ENCODE measurements around the gene SMARCB1.

SMARCB1 gene

DNA sequence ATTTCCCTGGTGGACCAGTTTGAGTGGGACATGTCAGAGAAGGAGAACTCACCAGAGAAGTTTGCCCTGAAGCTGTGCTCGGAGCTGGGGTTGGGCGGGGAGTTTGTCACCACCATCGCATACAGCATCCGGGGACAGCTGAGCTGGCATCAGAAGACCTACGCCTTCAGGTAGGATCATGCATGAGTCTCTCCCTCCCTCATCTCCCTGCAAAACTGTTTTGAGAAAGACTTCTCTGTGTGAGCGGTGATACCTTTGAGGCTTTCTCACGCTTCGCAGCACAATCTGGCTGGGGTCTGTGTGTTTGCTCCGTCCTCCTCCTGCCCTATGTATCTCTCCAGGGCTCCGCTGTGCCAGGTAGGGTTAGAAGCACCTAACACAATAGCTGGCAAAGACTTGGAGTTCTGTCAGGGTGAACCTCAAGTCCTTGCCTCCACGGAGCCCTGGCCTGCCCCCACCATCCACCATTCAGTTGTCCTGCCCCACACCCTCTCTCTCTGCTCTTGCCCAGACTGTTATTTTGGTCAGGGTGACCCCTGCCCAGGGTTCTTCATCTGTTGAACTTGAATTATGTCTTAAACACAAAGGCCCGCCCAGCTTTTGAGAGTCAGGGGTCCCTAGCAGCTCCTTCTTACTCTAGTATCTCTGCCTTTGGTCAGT, 38.6 kb downstream of the SMARCB1 start:
- WGBS: 94% methylated on average over 12 of the region's 12 CpGs
- H3K4me3 ChIP-seq (ENCODE audit: low read length): no peak overlapping the region
- no peak overlapping the region for H3K9ac ChIP-seq (ENCODE audit: low read depth, low read length)
- no peaks in the 10 kb centered on the region for H3K4me1 ChIP-seq (ENCODE audit: insufficient read depth, low read length)
- H3K27me3 ChIP-seq (ENCODE audit: insufficient read depth, low read length): no peaks in the 10 kb centered on the region
- no peaks in the 10 kb centered on the region for H3K9me3 ChIP-seq (ENCODE audit: insufficient read depth, low read depth, low read length)
- no peak overlapping the region for H3K27ac ChIP-seq (ENCODE audit: low read depth, low read length)
- peaks cover 90% of the 10 kb centered on the region for H3K36me3 ChIP-seq (ENCODE audit: insufficient read depth, low read length)

DNA sequence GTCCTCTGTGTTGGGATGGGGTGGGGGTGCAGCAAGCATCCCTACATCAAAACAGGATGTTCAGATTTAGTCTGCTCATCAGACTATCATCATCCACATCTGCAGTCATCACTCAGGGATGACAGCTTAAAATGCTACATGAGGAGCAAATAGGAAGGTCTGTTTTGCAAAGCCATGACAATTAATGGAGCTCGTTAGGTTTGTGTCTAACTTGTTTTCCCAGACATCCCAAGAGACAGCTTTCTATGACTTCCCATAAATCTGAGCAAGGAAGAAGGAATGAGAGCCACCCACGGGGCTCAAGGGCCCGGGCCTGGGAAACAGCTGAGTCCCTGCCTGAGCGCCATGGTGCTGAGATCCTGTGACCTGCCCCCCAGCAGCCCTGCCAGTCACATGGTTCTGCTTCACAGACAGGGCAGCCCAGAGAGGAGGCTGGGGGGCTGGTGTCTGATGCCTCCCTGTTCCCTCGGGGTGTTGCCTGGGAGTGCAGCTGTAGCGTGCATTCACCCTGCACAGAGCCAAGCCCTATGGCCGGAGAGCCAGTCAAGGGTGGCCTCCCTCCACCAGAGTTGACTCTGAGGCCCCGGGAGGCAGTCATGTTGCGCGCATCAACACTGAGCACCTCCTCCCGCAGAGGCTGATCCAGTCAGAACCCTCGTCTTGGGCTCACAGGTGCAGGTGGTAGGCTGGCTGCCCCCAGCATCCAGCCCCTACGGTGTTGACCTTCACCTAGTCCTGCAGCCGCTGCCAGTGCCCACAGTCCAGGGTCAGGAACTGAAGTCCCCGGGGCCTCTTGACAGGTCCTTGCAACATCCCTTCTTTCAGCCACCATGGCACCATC, 40.0 kb downstream of the SMARCB1 start:
- Histone ChIP-seq H3K27ac (ENCODE audit: low read depth, low read length) (no peak overlapping the region), H3K27me3 (ENCODE audit: insufficient read depth, low read length) (no peaks in the 10 kb centered on the region), H3K4me3 (ENCODE audit: low read length) (no peak overlapping the region), H3K9me3 (ENCODE audit: insufficient read depth, low read depth, low read length) (no peaks in the 10 kb centered on the region), H3K36me3 (ENCODE audit: insufficient read depth, low read length) (peaks cover 87% of the 10 kb centered on the region), H3K4me1 (ENCODE audit: insufficient read depth, low read length) (no peaks in the 10 kb centered on the region), H3K9ac (ENCODE audit: low read depth, low read length) (no peak overlapping the region)
- 91% methylated on average over 15 of the region's 15 CpGs for WGBS

DNA sequence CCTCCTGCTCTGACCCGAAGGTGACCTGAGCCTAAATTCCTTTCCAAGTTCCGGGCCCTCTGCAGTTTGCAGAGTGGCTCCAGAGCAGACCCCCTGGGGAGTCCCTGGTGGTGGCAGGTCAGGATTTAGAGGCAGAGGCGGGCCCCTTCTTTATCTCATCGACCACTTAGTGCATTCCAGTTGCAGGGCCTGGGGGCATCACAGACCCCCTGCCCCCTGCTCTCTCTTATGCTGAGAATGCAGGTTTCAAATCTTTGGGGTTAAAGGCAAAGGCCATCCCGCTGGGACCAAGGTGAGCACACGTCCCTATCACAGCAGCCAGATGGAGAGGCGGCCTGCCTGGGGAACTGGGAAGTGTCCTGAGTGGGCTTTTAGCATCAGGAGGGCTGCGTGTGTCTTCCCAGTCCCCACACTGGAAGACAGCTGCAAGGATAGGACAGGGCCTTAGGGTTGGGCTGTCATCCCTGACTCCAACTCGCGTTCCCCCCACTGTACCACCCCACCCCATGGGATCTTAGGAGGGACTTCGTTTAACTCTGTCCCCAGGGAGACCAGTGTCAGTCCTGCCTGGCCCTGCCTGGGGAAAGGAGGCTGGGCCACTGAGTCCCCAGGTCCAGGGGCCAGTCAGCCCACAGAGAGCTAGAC, 40.7 kb downstream of the SMARCB1 start:
- Histone ChIP-seq H3K4me1 (ENCODE audit: insufficient read depth, low read length) (no peaks in the 10 kb centered on the region), H3K36me3 (ENCODE audit: insufficient read depth, low read length) (peaks cover 87% of the 10 kb centered on the region), H3K9ac (ENCODE audit: low read depth, low read length) (no peak overlapping the region), H3K9me3 (ENCODE audit: insufficient read depth, low read depth, low read length) (no peaks in the 10 kb centered on the region), H3K27ac (ENCODE audit: low read depth, low read length) (no peak overlapping the region), H3K27me3 (ENCODE audit: insufficient read depth, low read length) (no peaks in the 10 kb centered on the region), H3K4me3 (ENCODE audit: low read length) (no peak overlapping the region)
- WGBS: 89% methylated on average over 11 of the region's 11 CpGs

DNA sequence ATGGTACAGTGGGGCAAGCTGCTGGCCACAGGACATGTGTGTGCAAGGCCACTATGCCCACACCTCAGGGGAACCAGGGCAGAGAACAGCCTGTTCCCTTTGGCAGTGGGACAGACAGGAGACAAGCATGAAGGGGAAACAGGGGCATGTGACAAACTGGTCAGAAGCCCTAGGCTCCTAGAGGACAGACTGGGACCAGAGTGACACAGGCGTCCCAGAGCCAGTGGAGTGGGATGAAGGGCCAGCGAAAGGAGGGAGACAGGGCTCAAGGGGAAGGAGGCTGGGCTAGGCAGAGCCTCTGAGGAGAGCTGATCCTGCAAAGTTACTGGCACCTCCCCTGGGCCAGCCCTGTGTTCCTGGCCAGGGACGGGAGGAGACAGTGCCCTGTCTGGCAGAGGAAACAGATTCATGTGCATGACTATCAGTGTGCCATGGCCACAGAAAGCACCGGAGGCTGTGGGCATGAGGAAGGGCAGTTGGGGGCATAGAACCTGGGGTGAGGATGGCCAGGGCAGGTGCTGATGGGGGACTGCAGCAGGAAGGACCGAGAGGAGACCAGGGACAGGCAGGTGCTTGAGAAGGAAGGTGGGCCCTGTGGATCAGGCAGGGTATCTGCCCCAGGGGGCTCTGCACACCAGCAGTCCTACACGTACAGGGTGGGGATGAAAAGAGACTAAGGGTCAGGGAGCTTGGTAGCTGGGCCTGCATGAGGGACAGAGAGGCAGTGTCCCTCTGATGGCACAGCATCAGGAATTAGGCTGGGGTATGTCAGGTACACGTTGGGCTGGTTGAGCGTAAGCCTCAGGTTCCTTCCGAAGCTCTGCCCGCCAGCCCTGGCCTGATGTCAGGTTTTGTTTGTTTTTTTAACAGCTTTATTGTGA, 42.3 kb downstream of the SMARCB1 start:
- H3K27ac ChIP-seq (ENCODE audit: low read depth, low read length): no peak overlapping the region
- peaks cover 89% of the 10 kb centered on the region for H3K36me3 ChIP-seq (ENCODE audit: insufficient read depth, low read length)
- 93% methylated on average over 9 of the region's 10 CpGs for WGBS
- no peak overlapping the region for H3K9ac ChIP-seq (ENCODE audit: low read depth, low read length)
- H3K4me3 ChIP-seq (ENCODE audit: low read length): no peak overlapping the region
- no peaks in the 10 kb centered on the region for H3K9me3 ChIP-seq (ENCODE audit: insufficient read depth, low read depth, low read length)
- H3K4me1 ChIP-seq (ENCODE audit: insufficient read depth, low read length): no peaks in the 10 kb centered on the region
- no peaks in the 10 kb centered on the region for H3K27me3 ChIP-seq (ENCODE audit: insufficient read depth, low read length)

DNA sequence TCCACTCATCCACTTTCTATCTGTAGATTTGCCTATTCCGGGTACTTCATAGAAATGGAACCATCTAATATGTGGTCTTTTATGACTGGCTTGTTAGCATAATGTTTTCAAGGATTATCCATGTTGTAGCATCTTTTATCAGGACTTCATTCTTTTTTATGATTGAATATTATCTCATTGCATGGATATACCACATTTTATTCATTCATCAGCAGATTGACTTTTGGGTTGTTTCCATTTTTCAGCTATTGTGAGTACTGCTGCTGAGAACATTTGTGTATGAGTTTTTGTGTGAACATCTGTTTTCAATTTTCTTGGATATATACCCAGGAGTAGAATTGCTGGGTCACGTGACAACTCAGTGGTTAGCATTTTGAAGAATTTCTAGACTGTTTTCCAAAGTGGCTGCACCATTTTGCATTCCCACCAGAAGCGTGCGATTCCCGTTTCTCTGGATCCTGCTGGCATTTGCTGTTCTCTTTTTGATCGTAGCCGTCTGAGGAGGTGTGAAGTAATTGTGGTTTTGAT, 43.1 kb downstream of the SMARCB1 start:
- no peaks in the 10 kb centered on the region for H3K27me3 ChIP-seq (ENCODE audit: insufficient read depth, low read length)
- no peak overlapping the region for H3K4me3 ChIP-seq (ENCODE audit: low read length)
- no peak overlapping the region for H3K9ac ChIP-seq (ENCODE audit: low read depth, low read length)
- no peaks in the 10 kb centered on the region for H3K4me1 ChIP-seq (ENCODE audit: insufficient read depth, low read length)
- 97% methylated on average over 7 of the region's 7 CpGs for WGBS
- H3K27ac ChIP-seq (ENCODE audit: low read depth, low read length): no peak overlapping the region
- peaks cover 87% of the 10 kb centered on the region for H3K36me3 ChIP-seq (ENCODE audit: insufficient read depth, low read length)
- H3K9me3 ChIP-seq (ENCODE audit: insufficient read depth, low read depth, low read length): no peaks in the 10 kb centered on the region

DNA sequence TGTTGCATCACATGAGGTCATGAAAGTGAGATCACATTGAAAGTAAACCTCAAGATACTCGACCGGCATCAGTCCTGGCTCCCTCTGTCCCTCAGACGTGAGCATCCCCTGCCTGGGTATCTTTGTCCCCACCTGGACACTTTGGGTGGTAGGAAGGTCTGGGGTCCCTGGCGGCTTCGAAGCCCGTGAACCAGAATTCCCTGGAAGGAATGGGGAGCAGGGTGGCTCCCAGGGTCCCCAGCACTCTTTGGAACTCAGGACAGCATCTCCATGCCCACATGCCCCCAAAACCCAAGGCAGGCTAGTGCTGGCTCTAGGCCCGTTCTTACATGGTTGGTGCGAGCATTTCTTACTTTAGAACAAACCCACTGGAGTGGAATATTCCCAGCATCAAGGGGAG, 44.5 kb downstream of the SMARCB1 start:
- Histone ChIP-seq H3K4me1 (ENCODE audit: insufficient read depth, low read length) (no peaks in the 10 kb centered on the region), H3K27ac (ENCODE audit: low read depth, low read length) (no peak overlapping the region), H3K27me3 (ENCODE audit: insufficient read depth, low read length) (no peaks in the 10 kb centered on the region), H3K9ac (ENCODE audit: low read depth, low read length) (no peak overlapping the region), H3K36me3 (ENCODE audit: insufficient read depth, low read length) (peaks cover 88% of the 10 kb centered on the region), H3K9me3 (ENCODE audit: insufficient read depth, low read depth, low read length) (no peaks in the 10 kb centered on the region), H3K4me3 (ENCODE audit: low read length) (no peak overlapping the region)
- WGBS: 96% methylated on average over 8 of the region's 8 CpGs

DNA sequence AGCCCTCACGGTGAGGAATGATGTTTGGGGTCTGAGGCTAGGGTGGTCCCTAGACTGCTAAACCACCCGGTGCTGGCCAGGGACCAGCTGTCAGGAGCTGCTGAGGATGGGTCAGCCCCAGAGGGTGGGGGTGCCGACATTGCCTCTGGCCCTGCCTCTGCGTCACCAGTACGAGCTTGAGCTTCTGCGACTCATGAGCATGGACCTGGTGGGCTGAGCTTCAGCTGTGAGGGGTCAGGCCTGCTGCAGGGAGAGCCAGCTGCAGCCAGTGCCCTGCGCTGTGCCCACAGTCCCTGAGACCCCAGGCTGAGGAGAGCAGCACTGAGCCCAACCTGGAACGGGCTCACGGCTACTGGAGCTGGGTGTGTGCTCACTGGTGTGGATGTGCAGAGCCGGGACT, 45.0 kb downstream of the SMARCB1 start:
- Histone ChIP-seq H3K27ac (ENCODE audit: low read depth, low read length) (no peak overlapping the region), H3K9ac (ENCODE audit: low read depth, low read length) (no peak overlapping the region), H3K4me3 (ENCODE audit: low read length) (no peak overlapping the region), H3K4me1 (ENCODE audit: insufficient read depth, low read length) (no peaks in the 10 kb centered on the region), H3K9me3 (ENCODE audit: insufficient read depth, low read depth, low read length) (no peaks in the 10 kb centered on the region), H3K36me3 (ENCODE audit: insufficient read depth, low read length) (peaks cover 84% of the 10 kb centered on the region), H3K27me3 (ENCODE audit: insufficient read depth, low read length) (no peaks in the 10 kb centered on the region)
- 93% methylated on average over 10 of the region's 10 CpGs for WGBS

DNA sequence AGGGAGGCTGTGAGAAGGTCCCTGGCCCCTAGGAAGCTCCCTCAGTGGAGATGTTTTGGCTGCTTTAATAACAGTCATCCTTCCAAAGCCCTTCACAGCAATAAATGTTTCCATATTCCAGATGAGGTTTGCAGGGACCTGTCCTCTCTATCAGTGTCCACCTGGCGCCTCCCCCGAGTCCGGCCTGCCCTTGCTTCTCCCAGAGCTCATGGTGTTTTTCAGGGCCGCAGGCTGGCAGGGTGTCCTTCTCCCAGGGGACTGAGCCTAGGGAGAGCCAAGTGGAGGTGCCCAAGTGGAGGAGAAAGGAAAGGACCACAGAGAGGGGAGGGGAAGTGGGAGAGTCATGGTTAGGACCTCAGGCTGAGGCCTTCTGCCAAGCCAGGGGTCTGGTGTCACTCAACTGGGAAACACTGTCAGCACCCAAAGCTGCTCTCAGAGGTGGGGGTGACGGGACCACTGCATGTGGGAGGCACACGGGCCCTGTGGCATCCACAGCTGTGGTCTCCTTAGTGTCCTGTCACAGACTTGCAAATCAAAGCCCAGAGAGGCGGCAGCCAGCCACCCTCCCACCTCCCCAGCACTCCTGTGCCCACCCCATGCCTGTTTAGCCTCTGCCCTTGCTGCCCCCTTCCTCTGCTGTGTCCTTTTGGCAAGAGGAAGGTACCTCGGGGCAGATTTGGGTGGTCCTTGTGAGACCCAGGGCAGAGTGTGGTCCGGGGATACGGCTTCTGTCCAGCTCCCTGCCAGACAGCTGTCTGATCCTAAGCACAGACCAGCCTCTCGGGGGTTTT, 45.7 kb downstream of the SMARCB1 start:
- no peaks in the 10 kb centered on the region for H3K4me1 ChIP-seq (ENCODE audit: insufficient read depth, low read length)
- 84% methylated on average over 11 of the region's 11 CpGs for WGBS
- H3K4me3 ChIP-seq (ENCODE audit: low read length): no peak overlapping the region
- H3K27ac ChIP-seq (ENCODE audit: low read depth, low read length): no peak overlapping the region
- no peaks in the 10 kb centered on the region for H3K27me3 ChIP-seq (ENCODE audit: insufficient read depth, low read length)
- peaks cover 77% of the 10 kb centered on the region for H3K36me3 ChIP-seq (ENCODE audit: insufficient read depth, low read length)
- no peaks in the 10 kb centered on the region for H3K9me3 ChIP-seq (ENCODE audit: insufficient read depth, low read depth, low read length)
- no peak overlapping the region for H3K9ac ChIP-seq (ENCODE audit: low read depth, low read length)

DNA sequence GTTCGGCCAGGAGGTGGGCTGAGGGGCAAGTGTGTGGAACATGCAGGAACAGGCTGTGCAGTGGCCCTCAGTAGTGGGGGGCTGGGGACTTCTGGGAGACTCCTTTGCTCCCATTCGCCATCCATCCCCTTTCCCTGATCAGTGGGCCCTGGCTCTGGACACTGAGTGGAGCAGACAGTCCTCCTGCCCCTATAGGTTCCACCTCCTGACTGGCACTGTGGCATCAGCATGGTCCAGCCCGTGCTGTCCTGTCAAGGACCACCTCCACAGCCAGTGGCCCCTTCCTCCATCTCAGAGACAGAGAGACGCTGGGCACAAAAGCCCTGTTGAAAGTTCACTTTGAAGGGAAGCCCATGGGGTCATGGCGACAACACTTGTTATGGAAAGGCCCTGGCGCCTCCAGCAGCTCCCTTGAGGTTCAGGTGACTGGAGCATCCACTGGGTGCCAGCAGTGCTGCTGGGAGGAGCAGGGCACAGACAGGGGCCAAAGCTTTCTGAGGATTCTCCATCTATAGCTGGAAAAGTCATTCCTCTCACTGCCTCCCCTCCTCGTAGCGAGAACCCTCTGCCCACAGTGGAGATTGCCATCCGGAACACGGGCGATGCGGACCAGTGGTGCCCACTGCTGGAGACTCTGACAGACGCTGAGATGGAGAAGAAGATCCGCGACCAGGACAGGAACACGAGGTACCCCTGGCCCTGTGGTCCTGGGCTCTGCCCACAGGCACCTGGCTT, 46.4 kb downstream of the SMARCB1 start:
- peaks cover 73% of the 10 kb centered on the region for H3K36me3 ChIP-seq (ENCODE audit: insufficient read depth, low read length)
- WGBS: 88% methylated on average over 16 of the region's 16 CpGs

More for the DNA sequence above, 46.4 kb downstream of the SMARCB1 start:
- Histone ChIP-seq H3K4me3 (ENCODE audit: low read length) (no peak overlapping the region), H3K9ac (ENCODE audit: low read depth, low read length) (no peak overlapping the region), H3K9me3 (ENCODE audit: insufficient read depth, low read depth, low read length) (no peaks in the 10 kb centered on the region), H3K27ac (ENCODE audit: low read depth, low read length) (no peak overlapping the region), H3K27me3 (ENCODE audit: insufficient read depth, low read length) (no peaks in the 10 kb centered on the region), H3K4me1 (ENCODE audit: insufficient read depth, low read length) (peaks cover 2% of the 10 kb centered on the region; the same call in 1 of the 2 replicates)

Data from HUES64 (cell line).